ENCODE results near the gene INSYN1. TPM values are rescaled to one million over a fixed set of nuclear protein-coding genes. Genes with fewer than 3 reads are reported as not detected.

INSYN1 gene
- total RNA-seq, 1 donor: 4.7 TPM

- H3K4me3 ChIP-seq (ENCODE audit: insufficient read depth, low read length): no peak overlapping the region
- no peaks in the 10 kb centered on the region for H4K20me1 ChIP-seq (ENCODE audit: insufficient read depth, low read length)
- H3K4me1 ChIP-seq (ENCODE audit: insufficient read depth, low read length): no peaks in the 10 kb centered on the region
- H3K27ac ChIP-seq (ENCODE audit: low read depth, low read length): no peak overlapping the region
- TF ChIP-seq, protein P1, sequence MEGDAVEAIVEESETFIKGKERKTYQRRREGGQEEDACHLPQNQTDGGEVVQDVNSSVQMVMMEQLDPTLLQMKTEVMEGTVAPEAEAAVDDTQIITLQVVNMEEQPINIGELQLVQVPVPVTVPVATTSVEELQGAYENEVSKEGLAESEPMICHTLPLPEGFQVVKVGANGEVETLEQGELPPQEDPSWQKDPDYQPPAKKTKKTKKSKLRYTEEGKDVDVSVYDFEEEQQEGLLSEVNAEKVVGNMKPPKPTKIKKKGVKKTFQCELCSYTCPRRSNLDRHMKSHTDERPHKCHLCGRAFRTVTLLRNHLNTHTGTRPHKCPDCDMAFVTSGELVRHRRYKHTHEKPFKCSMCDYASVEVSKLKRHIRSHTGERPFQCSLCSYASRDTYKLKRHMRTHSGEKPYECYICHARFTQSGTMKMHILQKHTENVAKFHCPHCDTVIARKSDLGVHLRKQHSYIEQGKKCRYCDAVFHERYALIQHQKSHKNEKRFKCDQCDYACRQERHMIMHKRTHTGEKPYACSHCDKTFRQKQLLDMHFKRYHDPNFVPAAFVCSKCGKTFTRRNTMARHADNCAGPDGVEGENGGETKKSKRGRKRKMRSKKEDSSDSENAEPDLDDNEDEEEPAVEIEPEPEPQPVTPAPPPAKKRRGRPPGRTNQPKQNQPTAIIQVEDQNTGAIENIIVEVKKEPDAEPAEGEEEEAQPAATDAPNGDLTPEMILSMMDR (IDR thresholded peaks at IDR 0.05; ENCODE audit: extremely low read depth, low read depth, low read length): no peak
- no peaks in the 10 kb centered on the region for H3K36me3 ChIP-seq (ENCODE audit: insufficient read depth, low read length)
- H3K79me2 ChIP-seq (ENCODE audit: insufficient read depth, low read length): no peaks in the 10 kb centered on the region
- peaks cover 34% of the 10 kb centered on the region for H3K27me3 ChIP-seq (ENCODE audit: insufficient read depth, low read length)
- no peak for DNase-seq (ENCODE audit: insufficient read length, low spot score, missing footprints)
- no peak overlapping the region for H3K4me2 ChIP-seq (ENCODE audit: insufficient read depth, low read length)
- no peaks in the 10 kb centered on the region for H3K9me3 ChIP-seq (ENCODE audit: low read depth, low read length)
- no peak overlapping the region for H2AFZ ChIP-seq (ENCODE audit: low read length)
These were observed 14.8 kb upstream of the INSYN1 start for GRCh38 chr15:73767806-73768501.

DNA sequence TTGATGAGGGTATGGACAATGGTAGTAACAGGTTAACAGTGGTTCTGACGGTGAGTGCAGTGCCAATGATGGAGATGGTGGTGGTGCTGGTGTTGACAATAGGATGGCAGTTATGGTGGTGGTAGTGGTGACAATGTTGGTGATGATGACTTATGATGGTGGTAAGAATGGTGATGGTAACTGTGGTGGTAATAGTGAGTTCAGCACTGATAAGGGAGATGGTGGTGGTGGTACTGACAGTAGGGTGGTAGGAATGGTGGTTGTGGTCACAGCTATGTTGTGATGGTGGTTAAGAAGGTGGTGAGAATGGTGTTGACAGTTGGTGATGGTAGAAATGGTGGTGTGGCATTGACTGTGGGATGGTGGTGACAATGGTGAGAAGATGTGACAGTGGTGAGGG, 13.4 kb upstream of the INSYN1 start:
- Histone ChIP-seq H3K79me2 (ENCODE audit: insufficient read depth, low read length) (no peaks in the 10 kb centered on the region), H3K4me3 (ENCODE audit: insufficient read depth, low read length) (no peak overlapping the region), H3K9me3 (ENCODE audit: low read depth, low read length) (no peaks in the 10 kb centered on the region), H4K20me1 (ENCODE audit: insufficient read depth, low read length) (no peaks in the 10 kb centered on the region), H3K36me3 (ENCODE audit: insufficient read depth, low read length) (no peaks in the 10 kb centered on the region), H2AFZ (ENCODE audit: low read length) (no peak overlapping the region), H3K4me2 (ENCODE audit: insufficient read depth, low read length) (no peak overlapping the region), H3K27ac (ENCODE audit: low read depth, low read length) (no peak overlapping the region), H3K4me1 (ENCODE audit: insufficient read depth, low read length) (no peaks in the 10 kb centered on the region), H3K27me3 (ENCODE audit: insufficient read depth, low read length) (peaks cover 37% of the 10 kb centered on the region)
- TF ChIP-seq, protein P1 (IDR thresholded peaks at IDR 0.05; ENCODE audit: extremely low read depth, low read depth, low read length): no peak
- DNase-seq (ENCODE audit: insufficient read length, low spot score, missing footprints): no peak

DNA sequence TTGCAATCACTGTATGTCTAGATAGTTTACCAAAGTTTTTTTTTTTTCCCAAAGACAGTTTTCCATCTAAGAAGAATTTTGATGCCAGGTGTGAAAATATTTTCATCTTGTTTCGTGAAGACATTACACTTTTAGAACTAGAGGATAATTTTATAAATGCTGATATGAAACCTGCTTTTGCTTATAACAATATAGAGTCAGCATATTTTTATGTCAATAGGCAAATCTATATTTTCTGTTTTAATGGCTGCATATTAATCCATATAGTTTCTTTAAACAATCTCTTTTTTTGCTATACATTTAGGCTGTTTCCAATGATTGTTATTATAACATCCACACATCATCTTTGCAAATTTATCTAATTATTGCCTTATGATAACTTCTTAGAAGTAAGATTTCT, 12.6 kb upstream of the INSYN1 start:
- Histone ChIP-seq H3K4me1 (ENCODE audit: insufficient read depth, low read length) (no peaks in the 10 kb centered on the region), H4K20me1 (ENCODE audit: insufficient read depth, low read length) (no peaks in the 10 kb centered on the region), H3K27me3 (ENCODE audit: insufficient read depth, low read length) (peaks cover 41% of the 10 kb centered on the region), H3K36me3 (ENCODE audit: insufficient read depth, low read length) (no peaks in the 10 kb centered on the region), H2AFZ (ENCODE audit: low read length) (no peak overlapping the region), H3K79me2 (ENCODE audit: insufficient read depth, low read length) (no peaks in the 10 kb centered on the region), H3K4me2 (ENCODE audit: insufficient read depth, low read length) (no peak overlapping the region), H3K9me3 (ENCODE audit: low read depth, low read length) (no peaks in the 10 kb centered on the region), H3K4me3 (ENCODE audit: insufficient read depth, low read length) (no peak overlapping the region), H3K27ac (ENCODE audit: low read depth, low read length) (no peak overlapping the region)
- no peak for DNase-seq (ENCODE audit: insufficient read length, low spot score, missing footprints)
- TF ChIP-seq, protein P1 (IDR thresholded peaks at IDR 0.05; ENCODE audit: extremely low read depth, low read depth, low read length): no peak

- H3K27ac ChIP-seq (ENCODE audit: low read depth, low read length): no peak overlapping the region
- no peak overlapping the region for H3K4me3 ChIP-seq (ENCODE audit: insufficient read depth, low read length)
- H3K4me2 ChIP-seq (ENCODE audit: insufficient read depth, low read length): no peak overlapping the region
- H3K9me3 ChIP-seq (ENCODE audit: low read depth, low read length): no peaks in the 10 kb centered on the region
- TF ChIP-seq, protein P1 (IDR thresholded peaks at IDR 0.05; ENCODE audit: extremely low read depth, low read depth, low read length): no peak
- no peaks in the 10 kb centered on the region for H3K4me1 ChIP-seq (ENCODE audit: insufficient read depth, low read length)
- DNase-seq (ENCODE audit: insufficient read length, low spot score, missing footprints): no peak
- H3K36me3 ChIP-seq (ENCODE audit: insufficient read depth, low read length): no peaks in the 10 kb centered on the region
- H3K27me3 ChIP-seq (ENCODE audit: insufficient read depth, low read length): peaks cover 47% of the 10 kb centered on the region
- no peaks in the 10 kb centered on the region for H3K79me2 ChIP-seq (ENCODE audit: insufficient read depth, low read length)
- H2AFZ ChIP-seq (ENCODE audit: low read length): no peak overlapping the region
- no peaks in the 10 kb centered on the region for H4K20me1 ChIP-seq (ENCODE audit: insufficient read depth, low read length)
These were observed 10.8 kb upstream of the INSYN1 start for GRCh38 chr15:73763931-73764330.
